NT2/D1 (cell line): ENCODE data around the gene GFRA1.

Source experiments
- YY1 ChIP-seq: IDR thresholded peaks from 2 replicates; pipeline ENCODE4 v1.6.1; 2011; ENCODE audit not compliant: insufficient read length, insufficient read depth
- ZNF274 ChIP-seq: IDR thresholded peaks from 2 replicates; pipeline ENCODE4 v1.6.1; 2011; ENCODE audit warnings: mild to moderate bottlenecking, low read depth, low read length

DNA sequence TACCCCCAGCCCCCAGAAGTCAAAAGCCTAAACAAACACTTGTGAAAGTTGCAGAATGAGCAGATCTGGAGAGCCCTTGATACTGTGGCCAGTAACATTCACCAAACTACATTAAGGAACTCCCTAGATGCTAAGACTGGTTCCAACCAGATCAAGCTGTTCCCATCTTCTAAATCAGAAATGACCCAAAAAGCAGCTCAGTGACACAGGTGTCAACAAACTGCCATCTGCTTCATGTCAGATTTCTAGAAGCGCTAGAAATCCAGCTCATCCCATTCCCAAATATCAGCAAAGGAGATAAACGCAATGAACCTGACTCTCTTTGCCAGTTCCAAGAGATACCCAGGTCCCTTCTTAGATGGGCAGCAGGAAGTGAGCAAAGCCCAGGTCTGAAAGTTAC, 90.6 kb downstream of the GFRA1 start:
- TF ChIP-seq ZNF274 = no peak
- no peak for TF ChIP-seq YY1
